Measurements from ENCODE around the gene ROCK2.

The ROCK2 gene

DNA sequence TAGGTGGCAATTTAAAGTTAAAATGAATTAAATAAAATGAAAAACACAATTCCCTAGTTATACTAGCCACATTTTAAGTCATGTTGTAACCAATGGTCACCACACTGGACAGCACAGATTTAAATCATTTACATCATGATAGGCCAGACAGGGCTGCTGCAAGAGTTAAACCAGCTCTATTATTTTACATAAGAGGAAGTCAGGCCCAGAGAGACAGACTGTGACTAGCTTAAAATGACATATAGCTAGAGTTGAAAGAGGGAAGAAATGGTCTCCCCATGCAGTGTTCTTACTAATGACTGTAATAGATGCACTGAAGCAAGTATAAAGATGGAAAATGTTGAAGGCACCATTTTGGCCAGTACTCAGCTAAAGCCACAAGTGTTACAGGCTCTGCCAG is 119.5 kb downstream of the ROCK2 start:
- DNase-seq: no peak

DNA sequence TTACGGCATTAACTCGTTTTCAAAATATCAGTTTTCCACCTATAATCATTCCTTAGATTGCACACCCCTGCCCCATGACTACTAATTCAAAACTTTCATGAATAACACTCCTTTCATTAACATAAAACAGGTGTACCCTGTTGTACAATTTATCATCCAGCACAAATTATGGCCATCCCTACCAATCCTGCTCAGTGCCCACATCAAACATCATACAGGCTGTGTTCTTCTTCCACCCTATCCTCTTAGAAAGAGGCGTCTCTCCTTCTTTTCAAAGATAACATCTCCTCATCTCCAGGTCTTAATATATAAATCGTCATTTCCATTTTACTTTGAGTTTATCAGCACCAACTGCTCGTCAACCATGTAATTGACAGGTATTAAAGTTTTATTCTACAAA is 121.6 kb downstream of the ROCK2 start:
- no peak for DNase-seq

DNA sequence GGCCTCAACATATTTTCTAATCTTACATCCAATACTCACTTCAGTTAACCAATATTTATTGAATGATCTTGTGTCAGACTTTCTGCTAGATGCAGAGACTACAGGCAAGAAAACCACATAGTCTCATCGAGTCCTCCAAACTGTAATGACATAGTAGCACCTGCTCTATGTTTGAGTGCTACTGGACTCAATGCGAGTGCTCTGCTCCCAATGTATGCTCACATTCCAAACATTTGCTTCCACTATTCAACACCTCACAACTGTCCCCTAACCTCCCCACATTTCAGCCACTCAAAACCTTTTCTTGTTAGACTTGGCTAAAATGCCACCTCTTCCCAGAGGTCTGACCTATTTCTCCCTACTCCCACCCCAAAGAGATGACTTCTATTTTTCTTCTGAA is 124.0 kb downstream of the ROCK2 start:
- DNase-seq: no peak

DNA sequence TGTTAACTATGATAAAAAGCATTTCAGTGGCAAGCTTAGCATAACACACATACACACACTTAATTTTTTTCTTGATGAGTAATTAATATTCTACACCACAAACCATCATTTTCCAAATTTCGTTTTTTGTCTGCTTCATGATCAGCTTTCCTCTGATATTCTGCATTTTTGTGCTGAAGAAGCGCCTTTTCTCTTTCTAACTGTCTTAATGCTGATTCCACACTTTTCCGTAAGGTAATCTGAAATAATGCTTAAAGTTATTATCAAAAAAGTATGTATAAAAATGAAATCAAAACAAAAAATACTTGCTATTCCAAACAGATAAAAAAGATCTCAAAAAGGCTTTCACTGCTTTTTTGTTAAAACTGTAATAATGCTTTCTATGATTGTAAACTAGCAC is 129.0 kb downstream of the ROCK2 start:
- no peak for DNase-seq

DNA sequence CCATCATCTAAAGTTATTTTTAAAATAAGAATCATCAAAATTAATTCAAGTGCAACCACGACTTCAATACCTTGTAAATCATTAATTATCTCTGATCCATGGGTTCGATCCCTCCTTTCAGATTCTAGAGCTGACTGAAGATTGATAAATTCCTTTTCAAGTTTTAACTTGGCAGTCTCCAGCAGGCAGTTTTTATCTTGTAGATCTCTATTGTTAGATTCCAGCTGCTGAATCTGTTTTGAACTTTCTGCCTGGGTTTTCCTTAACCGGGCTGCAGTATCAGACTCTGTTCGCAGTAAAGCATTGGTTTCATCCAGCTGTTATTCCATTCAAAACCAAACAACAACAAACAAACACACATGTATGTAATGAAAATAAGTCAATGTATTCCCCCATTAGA is 129.7 kb downstream of the ROCK2 start:
- DNase-seq: no peak

DNA sequence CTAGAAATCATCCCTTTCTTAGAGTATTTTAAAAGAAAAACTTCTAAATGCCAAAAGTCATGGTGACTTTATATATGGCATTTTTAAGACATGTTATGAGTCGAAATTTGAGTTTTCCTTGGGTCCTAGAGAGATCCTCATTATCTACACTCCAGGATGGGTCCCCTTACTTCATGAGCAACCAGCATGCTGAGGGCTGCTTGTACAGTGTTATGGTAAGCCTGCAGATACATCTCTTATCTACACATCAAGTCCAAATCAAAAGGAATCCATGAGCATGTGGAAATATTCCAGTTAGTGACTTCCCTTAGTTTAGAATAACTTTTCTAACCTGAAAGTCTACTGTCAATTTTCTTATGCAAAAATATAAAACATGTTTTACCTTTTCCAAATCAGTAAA is 130.5 kb downstream of the ROCK2 start:
- no peak for DNase-seq

DNA sequence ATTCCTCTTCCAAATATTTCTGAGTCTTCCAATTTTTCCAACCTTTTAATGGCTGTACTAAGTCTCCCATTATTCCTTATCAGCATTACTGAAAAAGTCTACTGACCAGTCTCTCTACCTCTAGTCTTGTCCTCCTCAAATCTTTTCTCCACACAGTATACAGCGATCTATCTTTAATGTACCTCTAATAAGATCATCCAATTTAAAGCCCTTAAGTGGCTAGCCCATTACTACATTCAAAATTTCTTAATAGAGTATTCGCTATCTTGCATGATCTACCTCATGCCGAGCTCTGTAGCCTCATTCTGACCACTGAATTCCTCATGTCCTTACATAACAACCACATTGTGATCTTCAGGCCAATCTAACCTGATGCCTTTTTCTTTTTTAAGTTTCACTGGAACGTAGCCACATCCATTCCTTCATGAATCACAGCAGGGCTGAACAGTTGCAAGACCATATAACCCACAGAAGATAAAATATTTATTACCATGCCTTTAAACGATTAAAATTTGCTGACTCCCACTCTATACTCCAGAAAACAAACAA is 131.3 kb downstream of the ROCK2 start:
- no peak for DNase-seq

DNA sequence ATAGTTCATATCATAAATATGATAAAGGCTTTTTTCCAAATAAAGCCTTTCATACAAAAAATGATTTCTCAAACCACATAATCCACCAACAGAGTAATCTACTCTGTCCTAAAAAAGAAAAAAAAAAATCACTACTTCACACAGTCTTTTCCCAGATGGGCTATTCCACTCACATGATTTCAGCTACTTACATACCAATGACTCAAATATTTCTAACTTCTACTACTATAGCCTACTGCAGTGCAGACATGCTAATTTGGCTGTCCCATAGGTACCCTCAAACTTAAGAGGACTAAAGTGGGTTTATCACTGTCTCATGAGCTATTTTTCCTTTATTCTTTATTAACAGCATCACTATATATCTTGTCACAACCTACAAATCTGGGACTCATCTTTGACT is 131.8 kb downstream of the ROCK2 start:
- DNase-seq: no peak

DNA sequence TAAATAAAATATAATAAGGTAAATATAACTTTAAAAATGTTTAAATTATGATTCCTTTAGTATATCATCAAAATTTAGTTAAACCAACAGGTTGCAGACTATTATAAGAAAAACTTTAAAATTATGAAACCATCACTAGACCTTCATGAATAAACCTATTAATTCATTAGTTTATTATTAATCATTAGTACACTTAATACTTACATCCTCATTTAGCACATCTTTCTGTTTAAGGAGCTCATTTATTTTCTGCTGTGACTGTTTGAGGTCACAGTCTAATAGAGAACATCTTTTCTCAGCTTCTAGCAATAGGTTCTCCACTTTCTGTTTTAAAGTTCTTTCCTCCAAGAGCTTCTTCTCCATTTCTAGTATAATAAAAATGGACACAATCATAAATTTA is 136.4 kb downstream of the ROCK2 start:
- no peak for DNase-seq

DNA sequence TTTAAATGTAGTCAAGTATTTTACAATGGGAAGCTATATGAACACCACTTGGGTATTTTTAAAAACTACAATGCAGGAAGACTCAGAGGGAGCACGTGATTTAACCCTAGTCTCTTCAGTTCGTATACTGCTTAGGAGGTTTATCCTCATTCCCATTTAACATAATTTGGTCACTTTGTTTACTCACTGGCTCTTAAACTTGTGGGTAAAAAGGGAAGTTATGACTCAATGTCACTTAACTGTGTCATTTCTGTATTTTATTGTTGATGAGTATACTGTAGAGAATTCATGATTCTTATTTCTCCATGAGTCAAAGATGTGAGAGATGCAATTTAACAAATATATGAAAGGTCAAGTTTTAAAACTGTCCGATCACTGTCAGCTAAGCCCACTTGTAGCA is 141.0 kb downstream of the ROCK2 start:
- DNase-seq: no peak

DNA sequence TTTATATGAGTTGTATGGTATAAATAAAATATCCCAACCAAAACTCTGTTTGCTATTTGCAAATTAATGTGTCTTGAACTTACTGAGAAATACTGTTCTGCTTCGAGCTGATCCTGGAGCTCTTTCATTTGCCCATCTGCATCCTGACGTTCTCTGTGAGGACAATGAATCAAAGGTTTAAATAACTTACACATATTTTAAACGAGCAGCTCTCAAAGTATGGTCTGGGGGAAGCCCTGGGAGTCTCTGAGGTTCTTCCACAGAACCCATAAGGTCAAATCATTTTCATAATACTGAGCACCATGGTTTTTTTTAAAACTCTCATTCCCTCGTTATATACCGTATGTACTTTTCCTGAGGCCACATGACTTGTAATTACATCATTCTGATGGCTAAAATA is 142.5 kb downstream of the ROCK2 start:
- no peak for DNase-seq

DNA sequence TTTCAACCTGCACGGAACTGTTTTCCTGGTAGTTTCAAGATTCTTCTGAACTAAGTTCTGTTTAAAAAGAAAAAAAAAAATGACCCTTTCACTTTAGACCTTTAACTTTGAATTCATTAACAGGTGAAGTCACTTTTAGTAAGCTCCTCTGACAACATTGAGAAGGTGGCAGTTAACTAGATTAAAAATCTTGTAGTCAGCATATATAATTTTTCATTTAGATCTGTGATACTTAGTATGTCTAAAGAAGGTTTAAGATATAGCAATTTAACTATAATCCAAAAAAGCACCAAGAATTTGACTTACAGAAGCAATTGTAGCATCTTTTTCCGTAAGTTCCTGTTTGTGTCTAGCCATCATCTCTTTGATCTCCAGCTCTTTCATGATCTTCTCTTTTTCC is 143.8 kb downstream of the ROCK2 start:
- no peak for DNase-seq

DNA sequence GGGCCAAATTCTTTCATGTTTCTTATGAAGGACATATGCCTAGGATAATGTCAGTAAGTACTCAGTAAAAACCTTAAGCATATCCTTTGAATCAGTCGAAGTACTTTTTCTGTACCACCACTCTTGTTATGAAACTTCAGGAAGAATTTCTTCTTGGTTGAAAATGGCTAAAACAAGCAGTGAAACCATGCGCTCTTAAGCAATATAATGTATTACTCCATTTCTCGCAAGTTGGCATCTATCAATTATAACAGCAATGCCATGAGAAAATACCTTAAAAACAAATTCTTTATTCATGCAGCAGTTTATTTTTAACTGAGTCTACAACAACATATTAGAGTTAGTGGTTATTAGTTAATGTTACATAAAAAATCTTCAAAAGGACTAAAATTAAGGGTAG is 148.2 kb downstream of the ROCK2 start:
- no peak for DNase-seq

DNA sequence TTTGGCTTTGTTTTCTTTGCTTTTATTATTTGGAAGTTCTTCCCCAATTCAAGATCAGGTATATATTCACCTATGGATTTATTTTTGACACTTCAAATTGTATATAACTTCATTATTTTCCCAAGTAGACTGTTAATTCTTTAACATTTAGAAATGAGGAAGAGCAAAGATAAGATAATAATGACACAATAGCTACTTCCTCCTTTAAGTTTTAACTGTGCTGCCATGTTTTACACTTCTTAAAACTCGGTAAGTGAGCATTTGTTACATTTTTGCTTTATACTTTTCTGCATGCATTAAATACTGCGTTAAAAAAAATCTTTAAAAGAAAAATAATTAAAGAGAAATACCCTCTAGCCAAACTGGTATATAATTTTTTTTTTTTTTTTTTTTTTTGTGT is 156.7 kb downstream of the ROCK2 start:
- no peak for DNase-seq

DNA sequence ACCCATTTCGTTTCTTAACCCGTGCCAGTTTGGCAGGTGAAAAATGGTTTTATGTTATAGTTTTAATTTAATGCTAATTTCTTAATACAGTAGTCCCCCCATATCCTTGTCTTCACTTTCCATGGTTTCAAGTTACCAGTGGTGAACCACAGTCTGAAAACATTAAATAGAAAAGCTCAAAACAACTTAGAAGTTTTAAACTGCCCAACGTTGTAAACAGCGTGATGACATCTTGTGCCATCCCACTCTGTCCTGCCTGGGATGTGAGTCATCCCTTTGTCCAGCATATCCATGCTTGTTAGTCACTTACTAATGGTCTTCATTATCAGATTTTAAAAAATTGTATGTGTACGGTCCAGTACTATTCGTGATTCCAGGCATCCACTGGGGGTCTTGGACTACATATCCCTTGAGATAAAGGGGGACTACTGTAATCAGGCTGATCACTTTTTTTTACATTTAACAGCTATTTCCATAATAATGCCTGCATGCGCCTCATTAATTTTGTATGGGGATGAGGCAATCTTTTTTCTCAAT is 157.3 kb downstream of the ROCK2 start:
- DNase-seq: no peak

DNA sequence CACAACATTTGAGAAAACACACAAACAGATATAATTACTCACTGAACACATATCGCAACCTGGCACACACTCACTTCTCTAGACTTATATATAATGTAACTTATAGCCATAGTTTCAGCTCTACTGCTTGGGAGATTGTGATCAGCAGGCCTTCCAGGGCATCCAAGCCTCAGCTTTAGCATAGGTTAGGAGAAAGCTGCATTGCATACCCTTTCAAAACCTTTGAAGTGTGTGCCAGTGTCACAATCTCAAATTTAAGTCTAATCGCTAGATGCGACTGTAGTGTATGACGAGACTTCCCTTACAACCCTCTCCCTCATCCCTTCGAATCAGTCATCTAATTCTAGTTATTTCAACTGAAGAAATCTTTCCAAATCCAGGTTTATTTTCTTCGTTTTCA is 158.3 kb downstream of the ROCK2 start:
- DNase-seq: no peak

DNA sequence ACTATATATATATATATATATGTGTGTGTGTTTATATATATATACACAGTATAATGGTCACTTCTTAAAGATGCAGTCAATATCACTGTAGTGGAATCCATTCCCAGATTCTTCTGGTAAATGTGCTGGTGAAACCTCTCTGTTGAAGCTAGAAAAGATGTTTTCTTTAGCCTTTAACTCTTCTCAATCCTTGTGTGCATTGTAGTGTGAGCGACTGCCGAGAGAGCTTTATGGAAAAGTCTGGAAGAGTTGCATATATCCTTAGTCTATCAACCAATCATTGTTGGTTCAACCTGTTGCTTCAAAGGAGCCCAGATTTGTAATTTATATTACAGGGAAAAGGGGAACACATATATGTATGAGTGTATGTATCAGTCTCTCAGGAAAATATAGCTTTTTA is 161.5 kb downstream of the ROCK2 start:
- DNase-seq: no peak

DNA sequence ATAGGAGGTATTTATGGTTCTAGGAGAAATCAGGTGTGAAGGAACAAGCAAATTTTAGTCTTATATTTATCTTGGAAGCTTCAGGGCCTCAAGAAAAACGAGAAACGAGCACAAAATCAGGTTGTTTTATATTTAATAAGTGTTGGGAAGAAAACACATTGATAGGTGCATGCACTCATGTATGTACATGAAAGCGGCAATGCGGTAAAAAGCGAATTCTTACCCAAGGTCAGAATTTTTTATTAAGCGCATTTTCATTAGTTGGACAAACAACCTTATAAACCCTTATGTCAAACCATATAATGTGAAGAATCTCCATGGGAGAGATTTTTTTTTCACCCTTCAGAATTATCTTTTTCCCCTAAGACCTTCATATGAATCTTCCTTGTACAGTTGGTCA is 163.8 kb downstream of the ROCK2 start:
- no peak for DNase-seq

DNA sequence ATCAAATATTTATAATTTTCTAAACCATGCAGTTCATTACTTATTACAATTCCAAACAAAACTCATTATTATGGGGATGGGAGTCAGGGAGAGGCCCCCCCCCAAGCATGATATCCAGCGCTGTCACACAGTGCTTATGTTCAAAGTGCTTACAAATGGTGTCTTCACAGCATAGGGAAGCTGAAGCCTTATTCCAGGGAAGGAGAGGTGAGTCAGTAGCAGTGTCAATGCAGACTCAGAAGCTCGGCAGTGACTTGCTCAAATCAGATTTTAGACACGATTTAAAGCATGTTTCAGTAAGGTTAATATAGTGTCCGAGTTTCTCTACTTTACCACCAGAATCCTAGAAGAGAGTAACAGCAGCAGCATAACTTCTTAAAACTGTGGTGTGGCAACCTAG is 164.5 kb downstream of the ROCK2 start:
- no peak for DNase-seq

DNA sequence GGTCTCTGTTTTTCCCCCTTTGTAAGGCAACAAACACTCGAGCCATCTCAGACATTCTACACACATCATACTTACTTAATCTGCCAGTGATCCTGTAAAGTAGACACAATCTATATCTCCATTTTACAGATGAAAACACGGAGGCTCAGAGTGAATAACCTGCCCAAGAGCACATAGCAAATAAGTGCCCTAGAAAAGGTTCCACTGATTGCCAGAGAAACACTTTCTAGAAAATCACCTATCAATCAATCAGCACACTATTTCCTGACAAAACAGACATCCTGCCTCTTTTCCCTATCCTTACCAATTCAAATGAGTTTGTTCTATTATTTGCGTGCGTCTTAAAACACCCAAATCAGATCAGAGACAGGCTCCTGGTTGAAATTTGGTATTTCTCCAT is 165.2 kb downstream of the ROCK2 start:
- no peak for DNase-seq

DNA sequence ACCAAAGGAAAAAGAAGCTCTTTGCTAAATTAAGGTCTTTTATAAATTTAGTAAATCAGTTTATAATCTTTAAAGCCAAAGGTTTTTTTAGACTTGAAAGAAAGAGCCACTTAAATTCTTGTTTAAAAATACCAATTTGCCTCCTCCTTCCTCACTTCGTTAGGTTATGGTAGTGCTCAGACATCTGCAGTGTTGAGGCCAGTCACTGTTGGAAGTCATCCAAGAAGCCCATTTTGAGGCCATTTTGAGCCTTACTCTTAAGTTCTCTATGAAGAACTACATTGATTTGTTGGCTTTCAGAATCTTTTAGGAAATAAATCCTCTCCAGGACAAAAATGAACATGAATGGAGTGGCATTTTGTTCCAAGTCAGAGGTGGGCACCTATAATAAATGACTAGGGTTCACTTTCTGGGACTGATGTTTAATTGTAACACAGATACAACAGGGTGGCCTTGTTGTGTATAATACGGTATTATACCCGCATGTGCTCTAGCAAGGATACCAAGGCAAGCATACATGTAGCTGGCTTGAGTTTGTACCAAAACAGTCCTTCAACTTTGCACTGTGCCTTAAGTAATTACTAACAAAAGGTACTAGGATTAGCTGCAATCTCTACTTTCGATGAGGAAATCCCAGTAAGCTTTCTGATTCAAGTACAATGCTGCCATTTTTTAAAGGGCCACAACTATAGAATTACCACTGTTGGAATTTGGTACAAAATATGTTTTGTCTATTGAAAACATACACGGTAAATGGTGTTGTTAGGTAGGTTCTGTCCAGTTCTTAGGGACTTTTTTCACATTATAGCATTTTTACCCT is 166.4 kb downstream of the ROCK2 start:
- peak; percentile 1 for DNase-seq

DNA sequence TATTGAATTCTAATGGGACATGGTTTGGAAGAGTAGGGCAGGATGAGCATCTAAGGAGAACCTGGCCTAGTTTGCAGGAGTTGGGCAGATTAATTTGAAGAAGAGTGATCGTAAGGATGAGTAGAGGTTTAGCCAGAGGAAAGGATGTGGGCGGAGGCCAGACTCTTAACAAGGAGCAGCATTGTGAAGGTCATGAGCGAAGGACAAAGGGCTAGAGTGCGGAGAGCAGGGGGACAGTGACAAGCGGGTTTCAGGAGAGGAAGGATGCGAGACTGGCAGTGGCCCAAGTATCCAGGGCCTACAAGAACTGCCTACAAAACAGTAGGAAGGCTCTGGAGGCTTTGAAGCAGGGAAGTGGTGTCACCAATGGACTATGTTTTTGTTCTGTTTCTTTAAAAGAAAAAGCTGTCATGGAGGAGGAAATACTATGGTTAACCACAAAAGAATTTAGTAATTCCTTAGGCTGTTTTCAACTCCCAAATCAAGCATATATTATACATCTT is 169.1 kb downstream of the ROCK2 start:
- DNase-seq: no peak

DNA sequence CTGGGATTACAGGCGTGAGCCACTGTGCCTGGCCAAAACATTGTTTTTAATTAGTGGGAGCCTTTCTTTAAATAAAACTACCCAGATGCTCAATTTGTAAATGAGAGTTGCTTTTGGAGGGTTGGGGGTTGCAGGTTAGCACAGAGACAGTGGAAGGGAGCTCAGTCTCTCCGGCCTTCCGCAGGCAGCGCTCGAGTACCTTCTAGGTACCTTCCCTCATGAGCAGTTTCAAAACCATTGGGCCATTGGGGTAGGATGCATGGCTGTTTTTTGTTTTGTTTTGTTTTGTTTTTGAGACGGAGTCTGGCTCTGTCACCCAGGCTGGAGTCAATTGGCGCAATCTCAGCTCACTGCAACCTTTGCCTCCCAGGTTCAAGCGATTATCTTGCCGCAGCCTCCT is 170.2 kb downstream of the ROCK2 start:
- no peak for DNase-seq

DNA sequence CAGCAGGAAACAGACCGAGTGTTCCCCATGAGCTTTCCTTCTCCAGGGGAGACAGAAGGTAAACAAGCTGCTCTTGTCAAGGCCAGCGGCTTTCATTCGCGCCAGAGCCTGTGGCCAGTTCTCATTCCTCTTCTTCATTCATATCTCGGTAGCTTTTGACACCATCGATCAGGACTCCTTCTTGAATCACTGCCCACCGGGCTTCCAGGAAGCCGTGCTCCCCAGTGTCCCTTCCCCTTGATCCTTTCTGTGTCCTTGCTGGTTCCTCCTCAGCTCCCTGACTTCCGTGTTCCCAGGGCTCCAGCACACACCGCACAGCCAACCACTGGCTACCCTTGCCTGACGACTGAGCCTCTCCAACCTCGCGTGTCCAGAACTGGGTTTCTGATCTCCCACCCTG is 175.1 kb downstream of the ROCK2 start:
- no peak for DNase-seq

DNA sequence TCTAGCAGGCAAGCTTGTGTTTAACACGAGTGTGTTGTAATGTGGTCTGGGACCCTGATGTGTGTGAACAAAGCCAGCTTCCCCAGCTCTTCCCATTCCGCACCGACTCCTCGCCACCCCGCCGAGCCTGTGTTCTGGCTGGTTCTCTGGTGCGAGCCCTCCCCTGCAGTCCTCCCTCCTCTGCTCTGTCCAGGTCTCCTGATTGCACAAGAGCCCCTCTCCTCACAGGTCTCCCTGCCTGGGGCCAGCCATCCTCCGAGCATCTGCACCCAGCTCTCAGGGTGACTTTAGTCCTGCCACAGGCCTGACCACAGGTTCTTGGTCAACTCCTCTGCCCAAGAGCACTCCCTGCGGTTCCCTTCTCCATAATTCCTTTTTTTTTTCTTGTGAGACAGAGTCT is 175.9 kb downstream of the ROCK2 start:
- no peak for DNase-seq

All from NCI-H446 treated with DMSO at 0.1 percent for 48 hours (cell line).